HG03457 (cell line): ENCODE results near the gene SLC29A1.

Experiments
- ATAC-seq: cut with Tn5 transposase; IDR thresholded peaks from one replicate; pipeline ENCODE4 v1.9.1; 2021; ENCODE audit warnings: moderate number of reproducible peaks; ENCODE audit not compliant: unreplicated experiment

Gene SLC29A1

GRCh38 chr6:44253307-44254101 is 30.1 kb downstream of the SLC29A1 start:
- ATAC-seq, result no peak

- no peak for ATAC-seq
Measured at GRCh38 chr6:44254191-44255104, 31.1 kb downstream of the SLC29A1 start.

GRCh38 chr6:44255105-44255808 is 31.9 kb downstream of the SLC29A1 start:
- ATAC-seq, result no peak

DNA sequence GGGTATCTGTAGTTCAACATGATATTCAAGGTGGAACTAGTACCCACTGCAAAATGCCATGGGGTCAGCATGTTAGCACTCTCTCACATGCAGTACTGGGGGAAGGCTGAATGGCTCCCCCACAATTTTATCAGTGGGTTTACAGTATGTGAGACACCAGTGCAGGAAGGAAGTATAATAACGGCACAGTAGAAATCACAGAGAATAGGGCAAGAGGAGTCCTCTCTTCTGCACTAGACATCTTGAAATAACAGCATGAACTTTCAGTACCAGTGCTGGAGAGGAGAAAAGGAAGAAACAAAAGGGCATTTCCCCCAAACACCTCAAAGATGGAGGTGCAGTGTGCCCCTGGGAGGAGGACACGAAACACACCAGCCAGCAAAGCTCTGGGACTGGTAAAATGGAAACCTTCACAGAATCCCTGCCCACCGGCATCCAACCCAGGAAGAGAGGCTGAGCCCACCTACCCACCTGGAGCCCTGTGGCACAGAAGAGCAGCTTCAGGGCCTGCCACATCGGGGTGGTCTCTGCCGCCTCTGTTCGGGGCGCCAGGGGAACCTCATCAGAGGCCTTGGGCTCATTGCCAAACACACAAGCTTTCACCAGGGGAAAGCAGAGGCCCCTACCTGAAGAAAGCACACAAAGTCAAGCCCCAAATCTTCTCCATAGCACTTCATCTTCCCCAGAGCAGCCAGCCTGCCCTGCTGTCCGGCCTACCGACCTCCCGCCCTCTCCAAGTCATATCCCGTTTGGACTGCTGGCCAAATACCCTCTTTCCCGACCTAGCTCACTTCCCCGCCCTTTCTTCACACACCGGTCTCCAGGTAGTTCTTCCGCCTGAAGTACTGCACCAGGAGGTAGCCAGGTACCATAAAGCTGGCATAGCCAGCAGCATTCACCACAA is 32.7 kb downstream of the SLC29A1 start:
- ATAC-seq, result no peak

- ATAC-seq, result no peak
Measured at GRCh38 chr6:44256775-44257024, 33.3 kb downstream of the SLC29A1 start.

- peak; percentile 31 for ATAC-seq
Measured at GRCh38 chr6:44257025-44257752, 33.8 kb downstream of the SLC29A1 start, which contains the start of gene SLC35B2. Gene SLC35B2, minus strand, starts transcription at chr6:44257528. Its CDS starts 118 bp downstream, at chr6:44257410.

DNA sequence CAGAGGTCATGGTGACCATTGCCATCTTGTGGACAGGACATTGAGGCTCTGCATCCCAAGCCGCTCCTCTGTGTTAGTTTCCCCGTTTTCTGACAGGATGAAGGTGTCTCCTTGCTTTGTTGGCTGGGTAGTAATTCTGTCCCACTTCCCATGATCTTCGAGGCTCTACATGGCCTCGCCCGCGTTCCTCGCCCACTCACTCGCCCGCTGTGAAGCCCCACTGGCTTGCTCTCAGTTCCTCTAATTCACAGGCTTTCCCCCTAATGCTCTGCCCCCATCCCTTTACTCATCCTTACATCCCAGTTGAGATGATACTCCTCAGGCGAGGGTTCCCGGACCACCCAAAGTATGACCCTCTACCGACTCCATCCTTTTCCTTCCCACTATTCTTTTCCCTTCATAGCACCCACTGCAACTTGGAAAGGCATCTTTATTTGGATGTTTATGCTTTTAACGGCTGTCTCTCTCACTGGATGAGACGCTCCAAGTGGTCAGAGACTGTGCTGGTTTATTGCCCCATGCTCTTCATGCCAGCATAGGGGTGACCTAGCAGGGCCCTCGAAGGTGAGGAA is 34.4 kb downstream of the SLC29A1 start:
- ATAC-seq, result peak; percentile 2

GRCh38 chr6:44258325-44258863 is 35.0 kb downstream of the SLC29A1 start:
- no peak for ATAC-seq

- no peak for ATAC-seq
Measured at GRCh38 chr6:44258921-44259320, 35.5 kb downstream of the SLC29A1 start.

DNA sequence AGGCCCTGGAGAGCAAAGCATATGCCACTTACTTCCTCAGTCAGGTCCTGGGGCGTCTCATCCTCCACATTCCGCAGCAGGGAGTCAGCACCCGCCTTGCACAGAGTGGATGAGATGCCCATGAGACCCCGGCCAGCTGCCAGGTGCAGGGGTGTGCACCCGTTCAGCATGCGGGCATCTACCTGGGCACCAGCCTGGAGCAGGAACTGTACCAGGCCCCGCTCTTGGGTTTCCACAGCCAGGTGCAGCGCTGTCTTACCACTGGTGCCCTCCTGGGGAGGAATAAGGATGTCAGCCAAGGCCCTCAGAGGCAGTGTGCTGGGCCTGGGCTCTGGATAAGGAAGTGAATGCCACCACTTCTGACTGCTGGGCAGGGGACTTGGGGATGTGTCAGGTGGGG is 36.6 kb downstream of the SLC29A1 start:
- ATAC-seq, result no peak

DNA sequence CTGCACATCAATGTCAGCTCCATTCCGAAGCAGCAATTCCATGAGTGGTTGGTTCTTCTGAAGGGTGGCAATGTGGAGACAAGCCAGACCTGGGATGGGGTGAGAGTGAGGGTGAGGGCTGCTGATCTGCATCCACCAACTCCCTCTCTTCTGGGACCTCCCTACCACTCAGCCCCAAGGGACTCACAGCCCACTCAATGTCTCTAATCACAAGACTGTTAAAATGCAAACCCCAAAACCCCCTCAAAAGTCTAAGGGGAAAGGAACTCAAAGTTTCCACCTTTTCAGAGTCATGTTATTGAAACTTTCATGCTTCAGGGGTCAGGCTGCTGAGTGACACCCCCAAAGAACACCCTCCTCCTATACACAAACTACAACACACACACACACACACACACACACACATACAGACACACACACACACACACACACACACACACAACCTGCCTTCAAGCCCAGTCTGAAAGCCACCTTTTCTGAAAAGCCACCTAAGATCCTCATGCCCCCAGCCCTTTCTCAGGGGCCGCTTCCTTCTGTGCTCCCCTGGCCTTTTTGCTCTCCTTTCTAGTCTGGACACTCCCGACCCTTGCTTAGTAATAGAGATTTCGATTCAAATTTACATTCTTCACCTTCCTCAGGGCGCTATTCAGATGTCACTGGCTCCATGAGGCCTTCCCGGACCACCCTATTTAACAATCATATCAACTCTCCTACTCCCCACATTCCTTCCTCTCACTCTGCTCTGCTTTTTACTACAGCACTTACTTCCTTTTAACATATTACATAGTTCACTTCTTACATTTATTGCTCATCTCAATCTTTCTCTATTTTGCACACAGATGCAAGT is 37.3 kb downstream of the SLC29A1 start:
- no peak for ATAC-seq

DNA sequence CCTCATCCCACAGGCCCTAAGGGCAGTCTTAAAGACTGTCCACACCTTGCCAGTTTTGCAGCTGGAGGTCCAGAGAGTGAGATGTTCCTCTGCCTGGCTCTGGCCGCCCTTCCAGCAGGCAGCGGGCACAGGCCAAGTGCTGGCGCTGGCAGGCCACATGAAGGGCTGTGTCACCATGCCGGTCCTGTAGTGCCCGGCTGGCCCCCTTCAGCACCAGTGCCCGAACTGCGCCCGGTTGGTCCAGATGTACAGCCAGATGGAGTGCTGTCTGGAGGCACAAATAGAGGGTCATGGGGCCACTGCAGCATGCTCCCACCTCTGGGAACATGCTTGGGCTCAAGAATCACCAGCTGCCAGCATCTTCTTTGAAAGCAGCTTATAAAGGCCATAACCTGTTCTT is 38.2 kb downstream of the SLC29A1 start:
- ATAC-seq, result no peak

GRCh38 chr6:44262467-44263353 is 39.3 kb downstream of the SLC29A1 start:
- no peak for ATAC-seq

- ATAC-seq, result no peak
Measured at GRCh38 chr6:44263354-44264100, 40.1 kb downstream of the SLC29A1 start.

DNA sequence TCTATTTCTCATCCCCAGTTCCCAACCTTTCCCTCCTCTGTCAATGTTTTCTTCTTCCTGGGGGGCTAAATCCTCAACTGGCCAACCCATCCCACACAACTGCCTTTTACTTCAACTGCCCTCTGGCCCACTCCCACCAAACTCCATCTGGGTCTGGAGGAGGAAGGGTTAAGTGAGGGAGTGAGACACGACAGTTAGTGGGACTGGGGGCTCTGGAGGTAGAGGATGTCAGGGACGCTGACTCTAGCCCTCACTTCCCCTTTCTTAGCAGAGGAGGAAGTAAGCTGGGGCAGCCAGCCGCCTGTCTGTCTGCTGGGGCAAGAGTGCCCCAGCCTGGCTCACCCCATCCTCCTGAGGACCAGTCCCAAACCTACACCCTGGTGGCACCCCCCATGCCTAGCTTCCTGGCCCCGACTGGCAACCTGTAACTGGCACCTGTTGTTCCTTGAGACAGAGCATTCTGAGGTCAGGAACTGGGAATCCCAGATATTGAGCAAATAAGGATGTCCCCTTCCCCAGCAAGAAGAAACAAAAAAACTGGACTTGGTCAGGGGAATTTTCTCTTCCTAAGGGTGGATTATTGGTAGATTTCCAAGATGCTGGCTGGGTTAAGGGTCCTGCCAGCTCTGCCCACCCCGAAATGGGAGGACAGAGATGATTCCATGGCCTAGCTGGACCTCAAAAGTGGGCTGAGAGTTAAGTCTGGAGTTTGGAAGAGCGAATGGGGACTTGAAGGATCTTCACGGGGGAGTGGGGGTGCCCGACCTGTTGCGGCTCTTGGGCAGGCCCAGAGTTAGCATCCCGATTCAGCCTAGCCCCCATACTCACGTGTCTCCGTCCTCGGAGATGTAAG is 41.0 kb downstream of the SLC29A1 start:
- ATAC-seq, result no peak
